GM23338 (cell line): ENCODE data around the gene GGN.
"Not testable (repeated sequence)": the region's sequence is repeated elsewhere in the genome, so short reads cannot be mapped to it uniquely, and the experiment has no call there.

Experiments
- CREB1 ChIP-seq: fragments of 250-450 bp; sonication (Bioruptor Pico); IDR thresholded peaks from 2 replicates; pipeline ENCODE4 v1.5.0; 2020; ENCODE audit warnings: low read depth, mild to moderate bottlenecking, moderate library complexity
- EZH2 ChIP-seq: fragments of 200-600 bp; sonication (generic); IDR thresholded peaks from one replicate; pipeline ENCODE4 v1.8.0; 2017; ENCODE audit warnings: antibody characterized with exemption, mild to moderate bottlenecking, low read depth; ENCODE audit not compliant: unreplicated experiment
- EZH2phosphoT487 ChIP-seq: fragments of 200-600 bp; sonication (generic); IDR thresholded peaks from one replicate; pipeline ENCODE4 v1.8.1; 2018; ENCODE audit warnings: antibody characterized with exemption; ENCODE audit not compliant: unreplicated experiment
- NANOG ChIP-seq: IDR thresholded peaks from 2 replicates; pipeline ENCODE4 v1.6.1; 2016; ENCODE audit warnings: antibody characterized with exemption, borderline replicate concordance
- POLR2AphosphoS5 ChIP-seq: IDR thresholded peaks from 2 replicates; pipeline ENCODE4 v1.6.1; 2016; ENCODE audit warnings: antibody characterized with exemption, low read depth
- ZNF462 ChIP-seq: fragments of 250-450 bp; sonication (Bioruptor Pico); IDR thresholded peaks from 2 replicates; pipeline ENCODE4 v1.5.0; 2020; ENCODE audit warnings: mild to moderate bottlenecking, moderate library complexity
- TF ChIP-seq, protein P1 (sequence below), 2 experiments: fragments of 200-600 bp in 1 of 2; sonication (generic) in 1 of 2; conservative IDR thresholded peaks; 2 replicates each; pipeline versions ENCODE4 v1.5.1 to v1.6.1; 2016 to 2017; ENCODE audit warnings: antibody characterized with exemption in 2 of 2, low read depth in 2 of 2, mild to moderate bottlenecking in 2 of 2, moderate library complexity in 1 of 2
- TF ChIP-seq, protein P2 (sequence below): IDR thresholded peaks from one replicate; pipeline ENCODE4 v1.6.1; 2018; ENCODE audit warnings: antibody characterized with exemption; ENCODE audit not compliant: unreplicated experiment

- TF ChIP-seq, protein P1, sequence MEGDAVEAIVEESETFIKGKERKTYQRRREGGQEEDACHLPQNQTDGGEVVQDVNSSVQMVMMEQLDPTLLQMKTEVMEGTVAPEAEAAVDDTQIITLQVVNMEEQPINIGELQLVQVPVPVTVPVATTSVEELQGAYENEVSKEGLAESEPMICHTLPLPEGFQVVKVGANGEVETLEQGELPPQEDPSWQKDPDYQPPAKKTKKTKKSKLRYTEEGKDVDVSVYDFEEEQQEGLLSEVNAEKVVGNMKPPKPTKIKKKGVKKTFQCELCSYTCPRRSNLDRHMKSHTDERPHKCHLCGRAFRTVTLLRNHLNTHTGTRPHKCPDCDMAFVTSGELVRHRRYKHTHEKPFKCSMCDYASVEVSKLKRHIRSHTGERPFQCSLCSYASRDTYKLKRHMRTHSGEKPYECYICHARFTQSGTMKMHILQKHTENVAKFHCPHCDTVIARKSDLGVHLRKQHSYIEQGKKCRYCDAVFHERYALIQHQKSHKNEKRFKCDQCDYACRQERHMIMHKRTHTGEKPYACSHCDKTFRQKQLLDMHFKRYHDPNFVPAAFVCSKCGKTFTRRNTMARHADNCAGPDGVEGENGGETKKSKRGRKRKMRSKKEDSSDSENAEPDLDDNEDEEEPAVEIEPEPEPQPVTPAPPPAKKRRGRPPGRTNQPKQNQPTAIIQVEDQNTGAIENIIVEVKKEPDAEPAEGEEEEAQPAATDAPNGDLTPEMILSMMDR (conservative IDR thresholded peaks at IDR 0.05; ENCODE audit: low read depth in 2 of 2) = not testable (repeated sequence)
- TF ChIP-seq, protein P2, sequence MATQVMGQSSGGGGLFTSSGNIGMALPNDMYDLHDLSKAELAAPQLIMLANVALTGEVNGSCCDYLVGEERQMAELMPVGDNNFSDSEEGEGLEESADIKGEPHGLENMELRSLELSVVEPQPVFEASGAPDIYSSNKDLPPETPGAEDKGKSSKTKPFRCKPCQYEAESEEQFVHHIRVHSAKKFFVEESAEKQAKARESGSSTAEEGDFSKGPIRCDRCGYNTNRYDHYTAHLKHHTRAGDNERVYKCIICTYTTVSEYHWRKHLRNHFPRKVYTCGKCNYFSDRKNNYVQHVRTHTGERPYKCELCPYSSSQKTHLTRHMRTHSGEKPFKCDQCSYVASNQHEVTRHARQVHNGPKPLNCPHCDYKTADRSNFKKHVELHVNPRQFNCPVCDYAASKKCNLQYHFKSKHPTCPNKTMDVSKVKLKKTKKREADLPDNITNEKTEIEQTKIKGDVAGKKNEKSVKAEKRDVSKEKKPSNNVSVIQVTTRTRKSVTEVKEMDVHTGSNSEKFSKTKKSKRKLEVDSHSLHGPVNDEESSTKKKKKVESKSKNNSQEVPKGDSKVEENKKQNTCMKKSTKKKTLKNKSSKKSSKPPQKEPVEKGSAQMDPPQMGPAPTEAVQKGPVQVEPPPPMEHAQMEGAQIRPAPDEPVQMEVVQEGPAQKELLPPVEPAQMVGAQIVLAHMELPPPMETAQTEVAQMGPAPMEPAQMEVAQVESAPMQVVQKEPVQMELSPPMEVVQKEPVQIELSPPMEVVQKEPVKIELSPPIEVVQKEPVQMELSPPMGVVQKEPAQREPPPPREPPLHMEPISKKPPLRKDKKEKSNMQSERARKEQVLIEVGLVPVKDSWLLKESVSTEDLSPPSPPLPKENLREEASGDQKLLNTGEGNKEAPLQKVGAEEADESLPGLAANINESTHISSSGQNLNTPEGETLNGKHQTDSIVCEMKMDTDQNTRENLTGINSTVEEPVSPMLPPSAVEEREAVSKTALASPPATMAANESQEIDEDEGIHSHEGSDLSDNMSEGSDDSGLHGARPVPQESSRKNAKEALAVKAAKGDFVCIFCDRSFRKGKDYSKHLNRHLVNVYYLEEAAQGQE = not testable (repeated sequence)
- not testable (repeated sequence) for TF ChIP-seq EZH2phosphoT487; POLR2AphosphoS5; EZH2; NANOG; CREB1; ZNF462 (CRISPR knock-in tag)
Measured at GRCh38 chr19:38362946-38363688, 24.7 kb downstream of the GGN start.
